PC-9 (cell line): ENCODE measurements around the gene LRRC71. TPM values are rescaled to one million over a fixed set of nuclear protein-coding genes. Genes with fewer than 3 reads are reported as not detected.

Experiments
- BruUV-seq: library from RNA; stranded (reverse); fragments of 400-500 nt; replicated peaks from 2 replicates; lab custom pipeline; 2021; lab: Mats Ljungman, UMichigan
- CTCF ChIA-PET: fragments of 300-600 bp; sonication (Branson Sonifier 250); formaldehyde crosslinking; loops from one replicate; lab custom pipeline; 2022; ENCODE audit warnings: antibody characterized with exemption; lab: Charles Lee
- POLR2A ChIA-PET: fragments of 300-600 bp; sonication (Branson Sonifier 250); formaldehyde crosslinking; loops from one replicate; lab custom pipeline; 2022; ENCODE audit warnings: antibody characterized with exemption; ENCODE audit not compliant: unreplicated experiment; lab: Charles Lee
- DNase-seq, 2 experiments: peaks; one replicate each; pipeline versions ENCODE4 v3.0.0 to v3.0.0-alpha.2; 2015 to 2022; ENCODE audit warnings: mixed read lengths in 1 of 2
- H2AFZ ChIP-seq: fragments of 200-600 bp; sonication (generic); 2 replicates; pipeline ENCODE4 v1.8.1; 2017; ENCODE audit warnings: antibody characterized with exemption
- H3F3A ChIP-seq: fragments of 200-600 bp; sonication (generic); 2 replicates; pipeline ENCODE4 v1.8.1; 2017; ENCODE audit warnings: antibody characterized with exemption, mild to moderate bottlenecking, low read depth; ENCODE audit not compliant: insufficient read depth
- H3K27ac ChIP-seq: fragments of 200-600 bp; sonication (generic); 2 replicates; pipeline ENCODE4 v1.6.1; 2016; ENCODE audit warnings: mixed run types
- H3K27me3 ChIP-seq: fragments of 200-600 bp; sonication (generic); 2 replicates; pipeline ENCODE4 v1.6.1; 2016; ENCODE audit warnings: low read depth, mixed run types; ENCODE audit not compliant: insufficient read depth
- H3K36me3 ChIP-seq: fragments of 200-600 bp; sonication (generic); 2 replicates; pipeline ENCODE4 v1.6.1; 2016; ENCODE audit warnings: low read depth, mixed run types
- H3K4me1 ChIP-seq: fragments of 200-600 bp; sonication (generic); replicated peaks from 2 replicates; pipeline ENCODE4 v1.6.1; 2016; ENCODE audit warnings: mixed run types; ENCODE audit not compliant: insufficient read depth
- H3K4me2 ChIP-seq: fragments of 200-600 bp; sonication (generic); 2 replicates; pipeline ENCODE4 v1.6.1; 2017; ENCODE audit warnings: mixed run types
- H3K4me3 ChIP-seq: fragments of 200-600 bp; sonication (generic); 2 replicates; pipeline ENCODE4 v1.6.1; 2016; ENCODE audit warnings: mixed run types
- H3K79me2 ChIP-seq: fragments of 200-600 bp; sonication (generic); 2 replicates; pipeline ENCODE4 v1.6.1; 2017; ENCODE audit warnings: low read depth, mixed run types
- H3K9me2 ChIP-seq: fragments of 200-600 bp; sonication (generic); 2 replicates; pipeline ENCODE4 v1.8.1; 2017; ENCODE audit warnings: mild to moderate bottlenecking; ENCODE audit not compliant: insufficient read depth
- H3K9me3 ChIP-seq: fragments of 200-600 bp; sonication (generic); 2 replicates; pipeline ENCODE4 v1.8.1; 2016; ENCODE audit warnings: low read depth; ENCODE audit not compliant: insufficient read depth
- H4K20me1 ChIP-seq: fragments of 200-600 bp; sonication (generic); 2 replicates; pipeline ENCODE4 v1.8.1; 2017; ENCODE audit not compliant: insufficient read depth
- CTCF ChIP-seq: fragments of 200-600 bp; sonication (generic); conservative IDR thresholded peaks from 2 replicates; pipeline ENCODE4 v1.6.1; 2017; ENCODE audit warnings: mixed run types, antibody characterized with exemption, mild to moderate bottlenecking, moderate library complexity
- EZH2 ChIP-seq: fragments of 200-600 bp; sonication (generic); IDR thresholded peaks from 2 replicates; pipeline ENCODE4 v1.8.0; 2017; ENCODE audit warnings: antibody characterized with exemption, low read depth
- intact Hi-C: fragments of 100-400 bp; cut with micrococcal nuclease; formaldehyde crosslinking; loops from one replicate; pipeline ENCODE4 v1.10.0; 2022; ENCODE audit not compliant: unreplicated experiment
- total RNA-seq: library from RNA; stranded (reverse); gene quantifications from 2 replicates; pipeline ENCODE4 v1.2.3, GENCODE V29; 2021

Gene LRRC71
- total RNA-seq, 1 experiment from 2014 or later: not detected

GRCh38 chr1:156936721-156937220 is 16.3 kb downstream of the LRRC71 start:
- H3K4me3 ChIP-seq: no peak overlapping the region
- POLR2A ChIA-PET: interaction anchor here (0.6 kb wide), 1 partner anchor 231 kb away, joined by 20 read pairs; no protein-coding TSS in a partner anchor
- H3K79me2 ChIP-seq: no peaks in the 10 kb centered on the region
- no peak overlapping the region for H3K4me2 ChIP-seq
- H3K36me3 ChIP-seq: no peaks in the 10 kb centered on the region; the same call in 1 of the 2 replicates
- intact Hi-C loops: no loop called here
- no peaks in the 10 kb centered on the region for H3K27me3 ChIP-seq
- no peak for DNase-seq
- H3K4me1 ChIP-seq: no peaks in the 10 kb centered on the region
- CTCF ChIA-PET: interaction anchor here (0.6 kb wide), 1 partner anchor 88 kb away, joined by 4 read pairs; no protein-coding TSS in a partner anchor
- no peaks in the 10 kb centered on the region; the same call in 1 of the 2 replicates for H3F3A ChIP-seq
- BruUV-seq: no TSS peak
- H3K9me2 ChIP-seq: no peaks in the 10 kb centered on the region
- no peak overlapping the region for H3K27ac ChIP-seq
- no peaks in the 10 kb centered on the region for H3K9me3 ChIP-seq
- TF ChIP-seq EZH2: no peak
- TF ChIP-seq CTCF: no peak
- H4K20me1 ChIP-seq: no peaks in the 10 kb centered on the region
- no peak overlapping the region for H2AFZ ChIP-seq

- intact Hi-C loops: no loop called here
- DNase-seq: no peak
- POLR2A ChIA-PET: no interaction called here
- Histone ChIP-seq H4K20me1 (no peaks in the 10 kb centered on the region), H3K27ac (no peak overlapping the region), H3K79me2 (no peaks in the 10 kb centered on the region), H3K4me3 (no peak overlapping the region), H3K36me3 (no peaks in the 10 kb centered on the region; the same call in 1 of the 2 replicates), H3K27me3 (no peaks in the 10 kb centered on the region), H3F3A (no peaks in the 10 kb centered on the region), H3K9me2 (no peaks in the 10 kb centered on the region), H3K4me2 (no peak overlapping the region), H2AFZ (no peak overlapping the region), H3K9me3 (no peaks in the 10 kb centered on the region), H3K4me1 (no peaks in the 10 kb centered on the region)
- no TSS peak for BruUV-seq
- CTCF ChIA-PET: interaction anchor here (0.7 kb wide), 1 partner anchor 137 kb away, joined by 3 read pairs; no protein-coding TSS in a partner anchor
- TF ChIP-seq CTCF (no peak), EZH2 (no peak)
Observed at GRCh38 chr1:156937883-156938282, 17.5 kb downstream of the LRRC71 start.

- Histone ChIP-seq H3K79me2 (no peaks in the 10 kb centered on the region), H3K36me3 (no peaks in the 10 kb centered on the region; the same call in 1 of the 2 replicates), H3K27ac (no peak overlapping the region), H3K9me2 (no peaks in the 10 kb centered on the region), H3K4me3 (no peak overlapping the region), H3K4me1 (no peaks in the 10 kb centered on the region), H2AFZ (no peak overlapping the region), H3F3A (no peaks in the 10 kb centered on the region), H4K20me1 (no peaks in the 10 kb centered on the region), H3K4me2 (no peak overlapping the region), H3K9me3 (no peaks in the 10 kb centered on the region), H3K27me3 (no peaks in the 10 kb centered on the region)
- no peak for DNase-seq
- no TSS peak for BruUV-seq
- CTCF ChIA-PET: no interaction called here
- intact Hi-C loops: no loop called here
- TF ChIP-seq CTCF (no peak), EZH2 (no peak)
- POLR2A ChIA-PET: no interaction called here
Observed at GRCh38 chr1:156938813-156939212, 18.4 kb downstream of the LRRC71 start.
